SJCRH30 (cell line): Measurements from ENCODE around the gene GRIA1. TPM values are rescaled to one million over a fixed set of nuclear protein-coding genes. Genes with fewer than 3 reads are reported as not detected.
"Not testable (repeated sequence)": the region's sequence is repeated elsewhere in the genome, so short reads cannot be mapped to it uniquely, and the experiment has no call there.

ENCODE experiments used
- DNase-seq, 2 experiments: peaks; one replicate each; pipeline ENCODE4 v3.0.0-alpha.2; 2015 to 2020
- H3K27ac ChIP-seq: fragments of 250-450 bp; sonication (Bioruptor Pico); 2 replicates; pipeline ENCODE4 v1.5.1; 2020; ENCODE audit warnings: mild to moderate bottlenecking, moderate library complexity
- H3K27me3 ChIP-seq: fragments of 250-450 bp; sonication (Bioruptor Pico); 2 replicates; pipeline ENCODE4 v1.5.1; 2020; ENCODE audit warnings: mild to moderate bottlenecking, moderate library complexity
- H3K36me3 ChIP-seq: fragments of 250-450 bp; sonication (Bioruptor Pico); 2 replicates; pipeline ENCODE4 v1.5.1; 2020; ENCODE audit warnings: mild to moderate bottlenecking, moderate library complexity
- H3K4me1 ChIP-seq: fragments of 250-450 bp; sonication (Bioruptor Pico); 2 replicates; pipeline ENCODE4 v1.5.1; 2020; ENCODE audit warnings: mild to moderate bottlenecking, moderate library complexity
- H3K4me3 ChIP-seq: fragments of 250-450 bp; sonication (Bioruptor Pico); 2 replicates; pipeline ENCODE4 v1.5.1; 2020; ENCODE audit warnings: mild to moderate bottlenecking, moderate library complexity
- H3K9me3 ChIP-seq: fragments of 250-450 bp; sonication (Bioruptor Pico); replicated peaks from 2 replicates; pipeline ENCODE4 v1.5.1; 2020; ENCODE audit warnings: mild to moderate bottlenecking, moderate library complexity
- total RNA-seq: library from RNA; depleted of rRNA; stranded (reverse); fragments of >200 nt; shearing (Covaris generic); gene quantifications from 2 replicates; pipeline ENCODE4 v1.2.3, GENCODE V29; 2014

Gene GRIA1
- total RNA-seq, 1 experiment from 2014 or later = not detected

DNA sequence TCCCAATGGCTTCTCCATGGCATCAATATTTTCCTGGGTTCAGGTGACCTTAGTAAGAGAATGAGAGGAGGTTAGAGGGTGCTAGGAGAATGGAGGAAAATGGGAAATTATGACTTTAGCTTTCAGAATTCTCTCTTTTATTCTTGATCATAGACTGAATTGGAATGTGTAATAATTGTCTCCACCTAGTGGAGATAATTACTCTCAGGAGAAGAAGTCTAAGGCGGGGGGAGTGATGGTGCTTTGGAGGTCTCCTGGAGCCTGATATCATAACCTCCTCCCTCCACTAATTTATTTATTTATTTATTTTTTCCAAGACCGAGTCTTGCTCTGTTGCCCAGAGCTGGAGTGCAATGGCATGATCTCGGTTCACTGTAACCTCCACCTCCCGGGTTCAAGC lies 221.3 kb downstream of the GRIA1 start:
- Histone ChIP-seq H3K36me3 (no peaks in the 10 kb centered on the region), H3K27ac (no peak overlapping the region), H3K4me3 (no peak overlapping the region), H3K9me3 (no peaks in the 10 kb centered on the region), H3K27me3 (no peaks in the 10 kb centered on the region), H3K4me1 (no peaks in the 10 kb centered on the region)
- DNase-seq = no peak

DNA sequence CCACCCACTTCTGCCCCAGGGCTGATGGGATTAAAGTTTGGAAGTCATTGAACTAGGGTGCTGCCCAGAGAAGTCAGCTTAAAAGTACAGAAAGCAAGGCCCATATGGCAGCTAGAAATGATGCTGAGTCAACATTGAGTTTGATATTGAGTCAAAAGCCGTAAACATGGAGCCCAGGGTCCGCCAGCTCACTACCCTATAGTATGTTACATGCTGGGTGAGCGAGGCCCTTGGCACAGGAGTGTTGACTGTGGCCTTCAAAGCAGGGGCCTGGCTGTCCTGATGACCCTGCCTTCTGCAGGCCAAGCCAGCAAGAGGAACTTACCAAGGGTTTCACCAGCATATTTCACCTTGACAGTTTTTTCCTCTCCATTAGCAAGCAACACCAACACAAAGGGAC lies 222.5 kb downstream of the GRIA1 start:
- Histone ChIP-seq H3K27me3 (no peaks in the 10 kb centered on the region), H3K36me3 (no peaks in the 10 kb centered on the region), H3K9me3 (no peaks in the 10 kb centered on the region), H3K27ac (no peak overlapping the region), H3K4me1 (no peaks in the 10 kb centered on the region), H3K4me3 (no peak overlapping the region)
- DNase-seq = no peak

DNA sequence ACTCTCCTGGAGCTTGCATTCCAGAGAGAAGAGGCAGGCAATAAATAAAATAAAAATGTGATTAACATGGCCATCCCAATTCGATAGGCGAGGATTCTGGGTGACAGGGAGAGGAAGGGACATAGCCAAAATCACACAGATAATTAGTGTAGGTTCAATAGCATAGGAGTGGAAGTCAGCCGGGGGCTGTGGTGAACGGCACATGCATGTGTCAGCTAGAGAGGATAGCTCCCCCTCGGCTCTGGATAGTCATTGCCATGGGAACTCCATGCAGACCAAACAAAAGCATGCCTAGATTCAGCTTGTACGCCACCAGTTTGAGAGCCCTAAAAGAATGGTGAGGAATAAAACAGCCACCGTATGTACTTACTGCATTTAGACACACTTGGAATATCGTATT lies 223.5 kb downstream of the GRIA1 start:
- Histone ChIP-seq H3K36me3 (no peaks in the 10 kb centered on the region), H3K4me3 (no peak overlapping the region), H3K27ac (no peak overlapping the region), H3K4me1 (no peaks in the 10 kb centered on the region), H3K9me3 (no peaks in the 10 kb centered on the region), H3K27me3 (no peaks in the 10 kb centered on the region)
- no peak for DNase-seq

DNA sequence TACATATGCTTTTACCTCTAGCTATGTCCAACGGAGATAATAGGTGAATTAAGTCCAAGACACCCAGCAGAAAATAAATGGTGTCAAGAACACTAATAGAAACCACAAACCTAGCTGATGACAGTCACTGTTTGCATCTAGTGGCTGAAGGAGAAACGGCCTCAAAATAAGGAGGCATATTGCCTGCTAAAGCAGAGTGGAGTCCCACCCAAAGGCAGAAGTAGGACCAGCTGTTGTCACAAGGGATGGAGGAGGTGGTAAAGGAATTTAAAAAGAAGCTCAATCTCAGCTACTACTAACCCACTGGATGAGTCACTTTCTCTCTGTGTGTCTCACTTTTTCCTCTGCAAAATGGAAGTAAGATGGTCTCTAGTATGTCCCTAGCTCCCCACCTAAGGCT lies 224.3 kb downstream of the GRIA1 start:
- Histone ChIP-seq H3K9me3 (no peaks in the 10 kb centered on the region), H3K27ac (no peak overlapping the region), H3K4me3 (no peak overlapping the region), H3K36me3 (no peaks in the 10 kb centered on the region), H3K27me3 (no peaks in the 10 kb centered on the region), H3K4me1 (no peaks in the 10 kb centered on the region)
- no peak for DNase-seq

DNA sequence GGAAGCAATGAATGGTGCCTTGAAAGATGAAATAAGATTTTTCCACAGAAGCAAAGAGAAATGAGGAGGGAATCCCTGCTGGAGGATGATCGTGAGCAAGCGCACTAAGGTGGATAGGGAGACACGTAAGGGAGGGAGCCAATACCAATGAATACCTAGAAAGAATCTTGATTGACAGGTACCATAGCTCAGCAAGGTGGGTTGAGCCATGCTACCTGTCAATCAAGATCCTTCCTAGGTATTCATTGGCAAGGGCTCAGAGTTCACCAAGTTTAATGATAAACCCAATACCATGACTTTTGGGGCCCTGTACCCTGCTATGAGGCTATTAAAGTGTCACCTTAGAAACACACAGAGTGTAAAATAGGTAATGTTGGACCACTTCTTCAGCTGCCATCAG lies 226.8 kb downstream of the GRIA1 start:
- Histone ChIP-seq H3K4me1 (no peaks in the 10 kb centered on the region), H3K27ac (no peak overlapping the region), H3K4me3 (no peak overlapping the region), H3K9me3 (no peaks in the 10 kb centered on the region), H3K36me3 (no peaks in the 10 kb centered on the region), H3K27me3 (no peaks in the 10 kb centered on the region)
- DNase-seq = no peak

DNA sequence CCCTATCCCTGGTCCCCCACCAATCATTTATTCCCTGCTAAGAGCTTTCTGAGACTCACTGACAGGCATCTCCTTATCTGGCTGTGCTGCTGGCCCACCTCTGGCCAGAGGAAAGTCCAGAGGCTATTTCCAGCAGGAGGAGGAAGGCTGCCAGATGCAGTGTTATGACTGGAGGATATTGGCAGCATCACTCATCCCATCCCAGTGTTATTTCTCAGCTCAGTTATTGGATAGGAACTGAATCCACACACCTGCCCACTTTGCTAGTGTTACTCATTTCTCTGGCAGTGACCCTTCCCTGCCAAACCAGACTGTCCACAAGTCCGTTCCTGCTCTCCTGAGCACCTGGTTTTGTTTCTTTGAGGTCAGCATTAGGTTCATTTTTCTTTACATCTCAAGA lies 228.2 kb downstream of the GRIA1 start:
- H3K4me3 ChIP-seq = no peak overlapping the region
- no peaks in the 10 kb centered on the region for H3K36me3 ChIP-seq
- H3K27ac ChIP-seq = no peak overlapping the region
- H3K9me3 ChIP-seq = no peaks in the 10 kb centered on the region
- no peaks in the 10 kb centered on the region for H3K4me1 ChIP-seq
- DNase-seq = no peak
- H3K27me3 ChIP-seq = no peaks in the 10 kb centered on the region

DNA sequence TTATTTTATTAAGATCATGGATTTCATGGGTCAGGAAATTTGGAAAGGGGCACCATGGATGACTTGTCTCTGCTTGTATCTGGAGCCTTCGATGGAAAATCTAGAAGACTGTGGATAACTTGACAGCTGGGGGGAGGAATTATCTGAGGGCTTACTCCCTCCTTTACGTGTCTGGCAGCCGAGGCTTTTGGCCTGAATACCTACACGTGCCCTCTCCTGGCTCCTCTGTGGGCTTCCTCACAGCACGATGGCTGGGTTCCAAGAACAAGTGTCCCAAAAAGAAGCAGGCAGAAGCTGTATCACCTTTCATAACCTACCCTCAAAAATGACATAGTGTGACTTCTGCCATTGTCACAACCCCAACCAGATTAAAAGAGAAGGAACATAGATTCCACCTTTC lies 228.9 kb downstream of the GRIA1 start:
- no peaks in the 10 kb centered on the region for H3K27me3 ChIP-seq
- H3K36me3 ChIP-seq = no peaks in the 10 kb centered on the region
- no peak overlapping the region for H3K4me3 ChIP-seq
- H3K4me1 ChIP-seq = no peaks in the 10 kb centered on the region
- no peaks in the 10 kb centered on the region for H3K9me3 ChIP-seq
- DNase-seq = no peak
- no peak overlapping the region for H3K27ac ChIP-seq

DNA sequence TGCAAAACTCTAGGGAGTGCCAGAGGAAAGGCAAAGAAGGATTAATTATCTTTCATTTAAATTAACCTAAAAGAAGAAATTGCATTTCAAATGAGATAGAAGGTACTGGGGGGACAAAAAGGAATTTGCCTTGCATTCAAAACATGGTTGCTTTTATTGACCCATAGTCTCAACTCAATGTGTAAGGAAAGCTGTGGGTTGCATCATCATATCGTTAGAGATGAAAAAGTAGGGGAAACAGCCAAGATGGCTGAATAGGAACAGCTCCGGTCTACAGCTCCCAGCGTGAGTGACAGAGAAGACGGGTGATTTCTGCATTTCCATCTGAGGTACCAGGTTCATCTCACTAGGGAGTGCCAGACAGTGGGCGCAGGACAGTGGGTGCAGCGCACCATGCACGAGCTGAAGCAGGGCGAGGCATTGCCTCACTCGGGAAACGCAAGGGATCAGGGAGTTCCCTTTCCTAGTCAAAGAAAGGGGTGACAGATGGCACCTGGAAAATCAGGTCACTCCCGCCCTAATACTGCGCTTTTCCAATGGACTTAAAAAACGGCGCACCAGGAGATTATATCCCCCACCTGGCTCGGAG lies 232.6 kb downstream of the GRIA1 start:
- not testable (repeated sequence) for DNase-seq, H3K36me3 ChIP-seq, H3K9me3 ChIP-seq, H3K4me3 ChIP-seq, H3K27ac ChIP-seq, H3K27me3 ChIP-seq, H3K4me1 ChIP-seq

DNA sequence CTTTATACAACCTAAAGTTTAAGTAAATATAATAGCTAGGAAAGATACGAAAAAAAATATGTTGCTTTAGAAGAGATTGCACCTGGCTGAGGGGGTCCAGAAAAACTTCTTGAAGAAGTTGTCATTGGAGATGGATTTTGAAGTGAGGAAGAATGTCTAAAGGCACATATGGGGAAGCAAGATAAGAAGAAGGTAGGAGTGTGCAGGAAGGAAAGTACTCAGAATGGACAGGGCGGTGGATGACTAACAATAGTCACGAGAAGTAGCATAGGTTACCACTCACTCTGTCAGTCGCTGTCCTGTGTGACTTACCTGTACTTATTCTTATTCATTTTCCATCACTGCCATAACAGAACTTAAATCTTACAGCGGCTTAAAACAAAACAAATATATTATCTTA lies 251.6 kb downstream of the GRIA1 start:
- H3K27me3 ChIP-seq = no peaks in the 10 kb centered on the region
- H3K9me3 ChIP-seq = no peaks in the 10 kb centered on the region
- no peak overlapping the region for H3K27ac ChIP-seq
- no peak overlapping the region for H3K4me3 ChIP-seq
- no peaks in the 10 kb centered on the region for H3K4me1 ChIP-seq
- no peak for DNase-seq
- H3K36me3 ChIP-seq = no peaks in the 10 kb centered on the region

DNA sequence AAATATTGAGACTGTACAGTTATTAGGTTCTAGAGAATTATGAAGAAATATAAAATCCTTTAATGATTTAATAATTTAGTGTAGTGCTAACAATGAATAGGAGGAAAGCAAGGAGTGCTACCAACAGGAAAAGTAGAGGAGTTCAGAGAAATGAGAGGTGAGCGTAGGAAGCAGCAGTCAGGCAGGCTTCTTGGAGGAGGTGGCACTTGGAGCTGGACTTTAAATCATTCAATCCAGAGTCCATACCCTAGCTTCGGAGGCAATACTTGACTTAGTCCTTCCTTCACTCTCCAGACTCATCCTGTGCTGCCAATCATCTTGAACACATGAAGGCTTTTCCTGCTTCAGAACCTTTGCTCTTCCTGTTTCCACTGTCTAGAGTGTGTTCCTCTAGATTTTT lies 254.3 kb downstream of the GRIA1 start:
- Histone ChIP-seq H3K27me3 (no peaks in the 10 kb centered on the region), H3K9me3 (no peaks in the 10 kb centered on the region), H3K27ac (no peak overlapping the region), H3K36me3 (no peaks in the 10 kb centered on the region), H3K4me3 (no peak overlapping the region), H3K4me1 (no peaks in the 10 kb centered on the region)
- DNase-seq = no peak

DNA sequence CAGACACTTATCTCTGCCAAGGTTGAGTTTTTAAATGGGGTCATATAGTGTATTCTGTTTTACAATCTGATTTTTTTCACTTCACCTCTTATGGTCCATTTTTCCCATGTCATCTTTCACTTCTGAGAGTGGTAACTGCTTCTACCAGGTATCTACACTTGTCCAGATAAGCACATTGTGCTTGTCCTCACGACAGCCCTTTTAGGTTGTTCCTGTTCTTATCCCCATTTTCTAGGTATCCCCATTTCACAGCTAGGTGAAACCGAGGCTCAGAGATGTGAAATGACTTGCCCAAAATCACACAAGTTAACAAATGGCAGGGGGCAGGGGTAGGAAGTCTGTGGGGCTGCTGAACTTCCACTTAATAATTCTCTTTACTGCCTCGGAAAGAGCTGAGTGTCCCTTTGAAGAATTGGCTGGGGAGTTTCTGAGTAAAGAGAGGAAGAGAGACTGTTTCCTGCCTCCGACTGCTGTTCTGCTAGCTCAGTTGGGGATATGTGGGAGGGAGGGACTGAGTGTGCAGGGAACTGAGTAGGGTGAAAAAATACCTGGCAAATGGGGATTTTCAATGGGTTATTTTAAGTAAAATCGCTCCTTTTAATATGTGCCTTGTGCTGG lies 255.4 kb downstream of the GRIA1 start:
- Histone ChIP-seq H3K9me3 (no peaks in the 10 kb centered on the region), H3K36me3 (no peaks in the 10 kb centered on the region), H3K27ac (no peak overlapping the region), H3K27me3 (no peaks in the 10 kb centered on the region), H3K4me3 (no peak overlapping the region), H3K4me1 (no peaks in the 10 kb centered on the region)
- no peak for DNase-seq

DNA sequence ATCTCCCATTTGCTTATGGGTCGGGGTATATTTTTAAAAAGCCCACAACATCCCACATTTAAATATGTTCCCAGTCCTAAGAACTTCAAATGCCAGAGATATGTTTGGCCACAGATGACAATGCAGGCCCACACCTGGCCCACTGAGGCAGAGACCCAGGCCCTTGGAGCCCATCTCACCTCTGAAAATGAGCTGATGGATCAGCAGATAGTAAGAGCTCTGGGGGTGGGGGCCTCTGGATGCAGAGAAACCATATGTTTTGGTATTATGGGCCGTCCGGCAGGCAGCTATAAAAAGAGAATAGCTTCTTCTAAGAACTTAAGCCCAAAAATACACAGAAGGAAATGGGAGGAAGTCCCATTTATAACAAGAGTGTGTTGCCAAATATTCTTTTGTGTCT lies 256.0 kb downstream of the GRIA1 start:
- H3K27me3 ChIP-seq = no peaks in the 10 kb centered on the region
- H3K27ac ChIP-seq = no peak overlapping the region
- H3K36me3 ChIP-seq = no peaks in the 10 kb centered on the region
- no peaks in the 10 kb centered on the region for H3K9me3 ChIP-seq
- no peak overlapping the region for H3K4me3 ChIP-seq
- DNase-seq = no peak
- H3K4me1 ChIP-seq = no peaks in the 10 kb centered on the region

DNA sequence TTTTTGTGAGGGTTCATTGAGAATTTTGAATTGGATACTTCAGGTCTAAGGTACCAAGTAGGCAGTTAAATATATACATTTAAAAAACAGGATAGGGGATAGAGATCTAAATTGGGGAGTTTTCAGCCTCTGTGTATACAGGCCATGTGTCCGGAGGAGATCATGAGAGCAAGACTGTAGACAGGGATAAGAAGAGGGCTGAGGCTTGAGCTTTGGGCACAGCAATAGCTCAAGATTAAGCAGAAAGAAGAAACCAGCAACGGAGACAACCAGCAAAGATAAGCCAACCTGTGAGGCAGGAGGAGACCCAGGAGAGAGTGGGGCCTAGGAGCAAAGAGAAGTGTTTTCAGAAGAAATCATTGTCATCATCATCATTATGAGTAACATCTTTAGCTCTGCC lies 258.4 kb downstream of the GRIA1 start:
- DNase-seq = no peak
- no peak overlapping the region for H3K27ac ChIP-seq

DNA sequence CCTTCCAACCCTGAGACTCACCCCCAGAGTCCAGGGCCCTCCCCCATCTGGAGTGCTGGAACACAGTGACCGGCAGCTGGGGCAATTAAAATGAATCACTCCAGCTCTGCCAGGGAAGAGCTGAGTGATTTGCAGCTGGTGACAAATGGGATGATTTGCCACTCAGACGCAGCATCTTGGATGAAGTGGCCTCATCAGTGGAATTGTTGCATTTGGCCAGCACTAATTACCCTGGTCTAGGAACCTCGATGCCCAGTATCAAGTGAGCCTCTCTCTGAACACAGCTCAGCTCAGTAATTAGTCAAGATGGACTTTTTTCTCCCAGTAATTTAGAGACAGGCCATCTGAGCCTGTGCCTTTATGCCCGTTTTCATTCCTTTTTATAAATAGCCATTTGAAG lies 259.5 kb downstream of the GRIA1 start:
- Histone ChIP-seq H3K36me3 (no peaks in the 10 kb centered on the region), H3K27ac (no peak overlapping the region), H3K27me3 (0 out of 2 replicates have a peak, but pooled peaks cover 4% of the 10 kb centered on the region), H3K4me1 (no peaks in the 10 kb centered on the region), H3K9me3 (no peaks in the 10 kb centered on the region), H3K4me3 (no peak overlapping the region)
- DNase-seq = no peak

More for the DNA sequence above, 258.4 kb downstream of the GRIA1 start:
- Histone ChIP-seq H3K4me3 (no peak overlapping the region), H3K4me1 (no peaks in the 10 kb centered on the region), H3K27me3 (0 out of 2 replicates have a peak, but pooled peaks cover 4% of the 10 kb centered on the region), H3K9me3 (no peaks in the 10 kb centered on the region), H3K36me3 (no peaks in the 10 kb centered on the region)

DNA sequence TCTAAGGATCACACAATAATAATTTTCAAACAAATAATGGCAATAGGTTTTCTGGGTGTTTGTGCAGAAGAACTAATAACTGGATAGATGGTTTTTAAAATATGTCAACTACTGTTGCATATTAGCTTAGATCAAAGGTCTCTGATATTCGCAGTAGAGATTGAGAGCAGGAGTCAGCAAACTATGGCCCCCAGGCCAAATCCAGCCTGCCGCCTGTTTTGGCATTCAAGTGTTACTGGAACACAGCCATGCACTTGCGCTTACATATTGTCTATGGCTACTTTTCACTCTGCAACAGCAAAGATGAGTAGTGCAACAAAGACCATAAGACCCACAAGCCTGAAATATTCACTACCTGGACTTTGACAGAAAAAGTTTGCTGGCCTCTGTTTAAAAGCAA lies 260.8 kb downstream of the GRIA1 start:
- Histone ChIP-seq H3K4me3 (no peak overlapping the region), H3K36me3 (no peaks in the 10 kb centered on the region), H3K4me1 (no peaks in the 10 kb centered on the region), H3K27ac (no peak overlapping the region), H3K27me3 (0 out of 2 replicates have a peak, but pooled peaks cover 4% of the 10 kb centered on the region), H3K9me3 (no peaks in the 10 kb centered on the region)
- DNase-seq = no peak

DNA sequence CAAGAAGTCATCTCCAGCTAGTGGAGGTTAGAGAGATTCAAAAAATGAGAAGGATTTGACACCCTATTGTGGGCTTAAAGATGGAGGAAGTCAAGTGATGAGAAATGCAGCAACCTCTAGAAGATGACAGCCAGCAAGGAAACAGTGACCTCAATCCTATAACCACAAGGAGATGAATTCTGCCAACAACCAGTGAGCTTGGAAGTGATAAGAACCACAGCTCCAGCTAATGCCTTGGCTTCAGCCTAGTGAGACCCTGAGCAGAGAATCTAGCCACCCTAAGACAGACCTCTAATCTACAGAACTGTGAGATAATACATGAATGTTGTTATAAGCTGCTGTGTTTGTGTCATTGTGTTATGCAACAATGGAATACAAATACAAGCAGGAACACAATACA lies 262.4 kb downstream of the GRIA1 start:
- H3K36me3 ChIP-seq = no peaks in the 10 kb centered on the region
- no peaks in the 10 kb centered on the region for H3K9me3 ChIP-seq
- DNase-seq = no peak

More for the DNA sequence above, 262.4 kb downstream of the GRIA1 start:
- Histone ChIP-seq H3K4me3 (no peak overlapping the region), H3K4me1 (no peaks in the 10 kb centered on the region), H3K27me3 (0 out of 2 replicates have a peak, but pooled peaks cover 4% of the 10 kb centered on the region), H3K27ac (no peak overlapping the region)
